Stimulated activated CD8-positive, alpha-beta memory T cell treated with anti-CD3 and anti-CD28 coated beads, Interleukin-12 subunit alpha, Interleukin-12 subunit beta, amount 100 ng/mL, for 24 hours (primary cell): Measurements from ENCODE around the gene DENND1A.

Experiments
- DNase-seq: peaks from one replicate; pipeline ENCODE4 v3.0.0-alpha.2; 2020; ENCODE audit errors: extremely low read depth

Gene DENND1A

GRCh38 chr9:123863164-123863855 lies 66.6 kb downstream of the DENND1A start:
- no peak for DNase-seq

- no peak for DNase-seq
These were observed 68.2 kb downstream of the DENND1A start for GRCh38 chr9:123861756-123862120.

DNA sequence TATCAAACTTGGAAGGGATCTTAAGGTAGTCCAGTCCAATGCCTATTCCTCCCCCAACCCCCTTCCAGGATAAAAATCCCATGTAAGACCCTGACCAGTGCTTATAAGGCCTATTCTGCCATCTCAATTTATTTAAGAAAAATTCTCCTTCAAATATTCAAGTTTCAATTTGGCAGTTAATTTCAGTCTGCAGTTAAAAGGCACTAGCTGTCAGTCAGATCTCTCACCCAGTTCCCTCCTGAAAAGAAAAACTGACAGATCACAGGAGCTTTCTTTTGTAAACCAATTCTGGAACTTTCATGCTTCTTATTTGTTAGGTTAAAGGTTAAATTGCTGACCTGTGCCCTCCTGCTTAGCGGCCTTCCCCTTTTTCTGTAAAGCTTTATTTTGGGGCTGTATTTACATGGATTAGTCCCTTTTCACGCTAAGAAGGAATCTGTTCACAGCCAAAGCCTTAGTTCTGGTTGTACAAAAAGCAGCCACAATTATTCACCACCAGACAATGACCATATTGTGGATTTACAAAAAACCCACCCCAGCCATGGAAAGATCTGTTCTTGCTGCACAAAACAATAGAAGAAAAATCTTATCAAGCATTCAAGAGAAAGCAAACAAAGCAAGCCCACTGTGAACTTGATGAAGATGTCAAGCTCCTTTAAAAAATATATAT lies 68.7 kb downstream of the DENND1A start:
- no peak for DNase-seq

DNA sequence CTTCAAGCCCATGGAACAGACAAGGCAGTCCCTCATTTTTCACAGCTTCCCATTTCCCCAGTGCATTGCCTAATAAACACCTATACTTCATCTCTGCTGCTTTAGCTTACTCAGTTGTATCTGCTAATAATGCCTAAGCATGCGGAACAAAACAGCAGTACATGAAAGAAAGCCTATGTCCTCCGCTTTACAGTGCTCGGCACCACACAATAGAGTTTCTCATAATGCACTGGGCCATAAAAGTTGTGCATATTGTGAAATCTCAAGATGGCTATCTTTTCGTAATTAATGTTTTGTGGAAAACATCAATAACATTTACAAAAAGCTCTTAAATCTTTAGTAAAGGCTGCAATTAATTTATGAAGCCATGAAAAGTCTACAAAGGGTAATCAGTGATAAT lies 69.3 kb downstream of the DENND1A start:
- DNase-seq: no peak

DNA sequence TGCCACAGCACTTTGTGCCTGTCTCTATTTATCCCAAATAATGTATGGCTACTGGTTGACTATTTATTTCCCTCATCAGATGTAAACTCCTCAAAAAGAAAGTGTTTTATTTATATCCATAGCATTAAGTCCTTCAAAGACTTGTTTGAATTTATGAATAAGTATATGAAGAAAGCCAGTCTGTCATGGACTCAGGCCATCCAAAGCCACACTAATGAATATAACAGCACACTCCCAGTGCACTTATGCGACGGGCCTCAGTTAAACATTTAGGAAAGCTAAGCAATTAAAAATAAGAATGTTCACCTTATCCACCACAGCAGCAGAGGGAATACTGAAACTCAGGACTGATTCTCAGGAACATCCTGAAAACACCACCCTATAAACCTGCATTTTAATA lies 77.5 kb downstream of the DENND1A start:
- no peak for DNase-seq

DNA sequence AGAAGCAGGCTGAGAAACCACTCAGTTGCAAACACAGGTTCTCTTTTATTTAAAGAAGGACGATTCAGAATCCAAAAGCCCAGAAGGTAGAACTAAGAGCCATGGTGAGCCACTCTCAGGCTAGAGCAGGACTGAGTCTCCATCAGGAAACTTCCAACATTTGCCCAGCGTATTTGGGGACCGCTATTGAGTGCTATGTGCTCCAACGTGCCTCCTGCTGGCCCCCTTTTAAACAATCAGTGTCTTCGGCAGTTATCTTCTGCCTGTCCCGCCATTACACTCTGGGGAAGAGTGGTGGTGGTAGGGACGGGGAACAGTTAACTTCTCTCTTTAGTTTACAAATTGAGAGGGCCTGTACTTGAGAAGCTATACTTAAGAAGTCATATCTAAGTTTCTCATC lies 78.1 kb downstream of the DENND1A start:
- no peak for DNase-seq

GRCh38 chr9:123848447-123849085 lies 81.4 kb downstream of the DENND1A start:
- no peak for DNase-seq

DNA sequence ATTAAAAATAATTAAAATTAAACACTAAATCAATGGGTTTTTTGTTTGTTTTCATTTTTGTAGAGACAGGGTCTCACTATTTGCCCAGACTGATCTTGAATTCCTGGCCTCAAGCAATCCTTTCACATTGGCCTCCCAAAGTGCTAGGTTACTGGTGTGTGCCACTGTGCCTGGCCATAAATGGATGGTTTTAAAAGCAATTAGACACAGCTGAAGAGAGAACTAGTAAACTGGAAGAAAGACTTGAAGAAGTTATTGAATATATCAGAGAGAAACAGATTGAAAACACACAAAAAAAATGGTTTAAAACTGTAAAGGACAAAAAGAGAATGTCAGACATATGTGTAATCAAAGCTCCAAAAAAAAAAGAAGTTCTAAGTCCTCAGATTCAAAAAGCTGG lies 83.0 kb downstream of the DENND1A start:
- no peak for DNase-seq

DNA sequence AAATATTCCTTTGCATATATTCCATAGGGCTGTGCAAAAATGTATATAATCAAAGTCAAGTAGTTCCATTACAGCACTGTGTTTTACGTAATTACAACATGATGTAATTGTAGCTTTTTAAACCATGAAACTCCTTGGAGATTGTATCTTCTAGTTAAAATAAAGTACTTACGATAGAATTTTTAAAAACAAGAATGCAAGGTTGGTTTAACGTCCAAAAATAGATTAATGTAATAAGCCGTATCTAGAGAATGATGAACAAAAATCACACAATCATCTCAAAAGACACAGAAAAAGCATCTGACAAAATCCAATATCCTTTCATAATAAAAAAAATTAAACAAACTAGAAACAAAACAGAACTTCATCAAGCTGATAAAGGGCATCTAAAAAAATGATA lies 86.2 kb downstream of the DENND1A start:
- DNase-seq: no peak

- DNase-seq: no peak
These were observed 94.1 kb downstream of the DENND1A start for GRCh38 chr9:123835821-123836220.

- DNase-seq: no peak
These were observed 94.9 kb downstream of the DENND1A start for GRCh38 chr9:123834889-123835562.

DNA sequence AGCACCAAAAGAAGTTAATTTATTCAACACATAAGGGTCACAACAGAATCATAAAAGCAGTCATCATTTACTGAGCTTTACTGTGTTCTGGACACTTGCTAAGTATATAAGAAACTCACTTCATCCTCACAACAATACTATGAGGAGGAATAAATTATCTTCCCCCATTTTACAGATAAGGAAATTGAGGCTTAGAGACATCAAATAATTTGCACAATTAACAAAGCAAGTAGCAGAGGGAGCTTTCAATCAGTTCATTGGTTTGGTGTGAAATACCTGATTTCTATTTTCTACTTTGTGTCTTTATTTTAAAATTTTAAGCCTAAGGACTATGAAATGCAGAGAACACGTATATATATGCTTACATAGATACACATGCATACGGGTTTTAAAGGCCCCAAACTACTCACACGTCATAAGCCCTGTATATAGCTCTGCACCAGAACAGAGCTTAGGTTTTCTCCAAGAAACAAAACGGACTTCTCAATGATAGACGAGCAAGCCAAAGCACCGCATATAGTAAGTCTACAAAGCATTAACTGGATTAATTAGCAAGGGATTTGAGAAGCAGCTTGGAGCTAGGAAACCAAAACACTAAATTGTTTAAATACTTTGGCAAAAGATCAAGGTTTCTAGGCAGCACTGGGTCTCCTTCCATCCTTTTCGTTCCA lies 95.6 kb downstream of the DENND1A start:
- DNase-seq: no peak

DNA sequence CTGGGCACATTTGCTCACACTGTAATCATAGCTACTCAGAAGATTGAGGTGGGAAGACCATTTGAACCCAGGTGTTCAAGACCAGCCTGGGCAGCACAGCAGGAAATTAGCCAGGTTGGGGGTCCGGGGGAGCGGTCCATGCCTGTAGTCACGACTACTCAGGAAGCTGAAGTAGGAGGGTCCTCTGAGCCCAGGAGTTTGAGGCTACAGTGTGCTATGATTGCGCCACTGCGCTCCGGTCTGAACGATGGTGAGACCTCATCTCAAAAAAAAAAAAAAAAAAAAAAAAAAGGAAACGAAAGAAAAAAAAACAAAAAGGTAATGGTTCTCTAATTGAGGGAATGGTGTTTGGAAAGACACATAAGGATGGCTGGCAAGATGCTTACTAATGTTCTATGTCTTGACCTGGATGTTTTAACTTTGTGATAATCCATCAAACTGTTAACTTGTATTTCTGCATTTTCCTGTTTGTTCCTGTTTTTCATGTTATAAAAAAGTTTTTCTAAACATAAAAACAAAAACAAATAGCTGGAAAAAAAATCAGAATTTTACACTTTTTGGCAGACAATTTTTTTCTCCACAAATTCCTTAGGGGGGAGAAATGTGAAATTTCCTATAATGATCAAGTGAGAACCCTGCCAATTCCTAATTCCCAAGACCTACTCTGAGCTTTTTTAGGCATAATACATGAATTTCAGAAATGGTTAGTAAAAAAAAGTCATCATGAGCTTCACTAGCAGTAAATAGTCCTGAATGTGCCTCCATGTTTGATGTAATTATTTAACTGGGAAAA lies 96.9 kb downstream of the DENND1A start:
- DNase-seq: no peak

GRCh38 chr9:123832176-123832575 lies 97.8 kb downstream of the DENND1A start:
- no peak for DNase-seq

GRCh38 chr9:123828449-123828848 lies 101.5 kb downstream of the DENND1A start:
- DNase-seq: no peak

GRCh38 chr9:123825342-123826060 lies 104.4 kb downstream of the DENND1A start:
- no peak for DNase-seq

GRCh38 chr9:123823194-123823947 lies 106.6 kb downstream of the DENND1A start:
- DNase-seq: no peak

DNA sequence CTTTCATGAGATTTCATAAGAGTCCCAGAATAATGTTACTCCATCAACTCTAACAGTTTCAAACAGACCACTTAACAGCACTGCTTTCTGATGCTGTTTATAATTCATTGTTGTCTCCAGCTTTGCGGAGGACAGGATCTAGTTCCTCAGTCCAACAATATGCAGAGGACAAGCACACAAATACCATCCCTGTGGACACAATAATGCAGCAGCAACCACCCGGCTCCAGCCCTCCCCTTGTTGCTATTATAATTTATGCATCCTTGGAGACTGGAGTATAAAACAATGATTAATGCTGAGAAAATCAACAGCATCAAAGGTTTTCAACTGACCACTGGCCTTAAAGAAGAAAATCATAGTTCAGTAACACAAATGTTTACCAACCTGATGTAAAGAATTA lies 108.3 kb downstream of the DENND1A start:
- DNase-seq: no peak

- DNase-seq: no peak
These were observed 109.8 kb downstream of the DENND1A start for GRCh38 chr9:123820139-123820538.
